Measurements from ENCODE around the gene LYST.
"Not testable (repeated sequence)": the region's sequence is repeated elsewhere in the genome, so short reads cannot be mapped to it uniquely, and the experiment has no call there.

The LYST gene

GRCh38 chr1:235802573-235803346 lies 63.9 kb downstream of the LYST start:
- Mint-ChIP-seq H3K36me3 (ENCODE audit: low read depth) (no peaks in the 10 kb centered on the region), H3K9me3 (no peaks in the 10 kb centered on the region), H3K4me3 (no peak overlapping the region), H3K27ac (no peak overlapping the region), H3K4me1 (no peaks in the 10 kb centered on the region), H3K27me3 (ENCODE audit: low read depth) (no peaks in the 10 kb centered on the region)
- no peak for TF ChIP-seq CTCF (IDR thresholded peaks at IDR 0.05; ENCODE audit: unreplicated experiment in 3 of 3)

- H3K4me1 Mint-ChIP-seq, result no peaks in the 10 kb centered on the region
- H3K9me3 Mint-ChIP-seq, result peaks cover 8% of the 10 kb centered on the region
- peaks cover 18% of the 10 kb centered on the region for H3K36me3 Mint-ChIP-seq (ENCODE audit: low read depth)
- H3K4me3 Mint-ChIP-seq, result no peak overlapping the region
- no peak for TF ChIP-seq CTCF (IDR thresholded peaks at IDR 0.05; ENCODE audit: unreplicated experiment in 3 of 3)
- H3K27me3 Mint-ChIP-seq (ENCODE audit: low read depth), result no peaks in the 10 kb centered on the region
- no peak overlapping the region for H3K27ac Mint-ChIP-seq
Observed at GRCh38 chr1:235799264-235799663, 67.4 kb downstream of the LYST start.

- Mint-ChIP-seq H3K27ac (no peak overlapping the region), H3K4me1 (no peaks in the 10 kb centered on the region), H3K4me3 (no peak overlapping the region), H3K27me3 (ENCODE audit: low read depth) (no peaks in the 10 kb centered on the region), H3K36me3 (ENCODE audit: low read depth) (peaks cover 11% of the 10 kb centered on the region), H3K9me3 (peaks cover 7% of the 10 kb centered on the region)
- TF ChIP-seq CTCF (IDR thresholded peaks at IDR 0.05; ENCODE audit: unreplicated experiment in 3 of 3), result no peak
Observed at GRCh38 chr1:235791532-235792060, 75.1 kb downstream of the LYST start.

GRCh38 chr1:235790123-235790522 lies 76.6 kb downstream of the LYST start:
- H3K27ac Mint-ChIP-seq, result no peak overlapping the region
- H3K4me3 Mint-ChIP-seq, result no peak overlapping the region
- TF ChIP-seq CTCF (IDR thresholded peaks at IDR 0.05; ENCODE audit: unreplicated experiment in 3 of 3), result no peak
- no peaks in the 10 kb centered on the region for H3K4me1 Mint-ChIP-seq
- H3K27me3 Mint-ChIP-seq (ENCODE audit: low read depth), result no peaks in the 10 kb centered on the region
- H3K9me3 Mint-ChIP-seq, result peaks cover 2% of the 10 kb centered on the region
- H3K36me3 Mint-ChIP-seq (ENCODE audit: low read depth), result peaks cover 3% of the 10 kb centered on the region

- H3K9me3 Mint-ChIP-seq; H3K4me1 Mint-ChIP-seq; H3K27me3 Mint-ChIP-seq (ENCODE audit: low read depth); H3K27ac Mint-ChIP-seq; H3K36me3 Mint-ChIP-seq (ENCODE audit: low read depth); H3K4me3 Mint-ChIP-seq: not testable (repeated sequence)
Observed at GRCh38 chr1:235786227-235786898, 80.3 kb downstream of the LYST start.

- Mint-ChIP-seq H3K9me3 (no peaks in the 10 kb centered on the region), H3K27ac (no peak overlapping the region), H3K36me3 (ENCODE audit: low read depth) (no peaks in the 10 kb centered on the region), H3K27me3 (ENCODE audit: low read depth) (no peaks in the 10 kb centered on the region), H3K4me1 (no peaks in the 10 kb centered on the region), H3K4me3 (no peak overlapping the region)
- TF ChIP-seq CTCF (IDR thresholded peaks at IDR 0.05; ENCODE audit: unreplicated experiment in 3 of 3), result no peak
Observed at GRCh38 chr1:235784950-235785349, 81.8 kb downstream of the LYST start.

All from nephron (organoid).